ENCODE data around the gene ETS2. TPM values are rescaled to one million over a fixed set of nuclear protein-coding genes. Genes with fewer than 3 reads are reported as not detected.

Gene ETS2
- total RNA-seq, 1 experiment from 2014 or later, result 48.2 TPM

GRCh38 chr21:38800924-38801744 lies 4.6 kb upstream of the ETS2 start:
- DNase-seq (ENCODE audit: low read depth), result no peak

GRCh38 chr21:38802050-38803026 lies 3.4 kb upstream of the ETS2 start:
- DNase-seq (ENCODE audit: low read depth), result no peak

- no peak for DNase-seq (ENCODE audit: low read depth)
Measured at GRCh38 chr21:38803075-38803660, 2.6 kb upstream of the ETS2 start.

- DNase-seq (ENCODE audit: low read depth), result no peak
Measured at GRCh38 chr21:38804030-38804788, 1.5 kb upstream of the ETS2 start.

GRCh38 chr21:38804789-38805327 lies 871 bp upstream of the ETS2 start:
- DNase-seq (ENCODE audit: low read depth), result no peak

- DNase-seq (ENCODE audit: low read depth), result no peak
Measured at GRCh38 chr21:38806153-38806941, 618 bp downstream of the ETS2 start.

- DNase-seq (ENCODE audit: low read depth), result no peak
Measured at GRCh38 chr21:38806942-38807284, 1.2 kb downstream of the ETS2 start.

- no peak for DNase-seq (ENCODE audit: low read depth)
Measured at GRCh38 chr21:38807441-38807871, 1.7 kb downstream of the ETS2 start.

GRCh38 chr21:38807986-38808385 lies 2.3 kb downstream of the ETS2 start:
- DNase-seq (ENCODE audit: low read depth), result no peak

- DNase-seq (ENCODE audit: low read depth), result no peak
Measured at GRCh38 chr21:38809198-38809878, 3.6 kb downstream of the ETS2 start.

- no peak for DNase-seq (ENCODE audit: low read depth)
Measured at GRCh38 chr21:38810034-38810825, 4.5 kb downstream of the ETS2 start.

- no peak for DNase-seq (ENCODE audit: low read depth)
Measured at GRCh38 chr21:38810826-38811164, 5.1 kb downstream of the ETS2 start.

GRCh38 chr21:38811257-38811656 lies 5.5 kb downstream of the ETS2 start:
- peak; percentile 97 for DNase-seq (ENCODE audit: low read depth)

- no peak for DNase-seq (ENCODE audit: low read depth)
Measured at GRCh38 chr21:38813143-38813542, 7.4 kb downstream of the ETS2 start.

GRCh38 chr21:38813547-38813946 lies 7.8 kb downstream of the ETS2 start:
- DNase-seq (ENCODE audit: low read depth), result no peak

- no peak for DNase-seq (ENCODE audit: low read depth)
Measured at GRCh38 chr21:38814126-38815059, 8.7 kb downstream of the ETS2 start.

GRCh38 chr21:38815060-38815405 lies 9.3 kb downstream of the ETS2 start:
- peak; percentile 42 for DNase-seq (ENCODE audit: low read depth)

Measured in HT1080 (cell line).